HepG2 (cell line): Measurements from ENCODE around the gene TNNT3. TPM values are rescaled to one million over a fixed set of nuclear protein-coding genes. Genes with fewer than 3 reads are reported as not detected.

ENCODE experiments used
- ATAC-seq: fragments of 200-7000 bp; cut with Tn5 transposase; 3 replicates; pipeline ENCODE4 v1.9.1; 2020; ENCODE audit warnings: mild to moderate bottlenecking, moderate library complexity
- BruUV-seq: library from RNA; stranded (reverse); fragments of 400-500 nt; replicated peaks from 2 replicates; lab custom pipeline; 2021; lab: Mats Ljungman, UMichigan
- CTCF ChIA-PET: fragments of 300-600 bp; formaldehyde crosslinking; extraction: SDS; loops from one replicate; lab custom pipeline; 2021; ENCODE audit warnings: low total read pairs, inconsistent platforms, low intra/inter-chr PET ratio; lab: Yijun Ruan, JAX
- POLR2A ChIA-PET: fragments of 350-600 bp; sonication (Branson Sonifier 250); formaldehyde crosslinking; loops from one replicate; lab custom pipeline; 2020; ENCODE audit warnings: antibody characterized with exemption, inconsistent platforms; lab: Yijun Ruan, JAX
- DNase-seq: peaks from one replicate; pipeline ENCODE4 v3.0.0-alpha.2; 2015; ENCODE audit warnings: low spot score
- FAIRE-seq: peaks from 3 replicates; lab custom pipeline; 2011; peaks lifted over from hg19 to GRCh38; lab: Jason Lieb, UNC
- H2AFZ ChIP-seq: one replicate; pipeline ENCODE4 v1.6.1; 2011; ENCODE audit warnings: low read length, inconsistent platforms
- H3K27ac ChIP-seq: fragments of 300-600 bp; 3 replicates; pipeline ENCODE4 v1.8.0; 2011; ENCODE audit warnings: mixed run types, mild to moderate bottlenecking, mixed read lengths, low read length, inconsistent platforms; ENCODE audit not compliant: insufficient read depth; ENCODE audit errors: extremely low read length
- H3K27me3 ChIP-seq, 2 experiments: fragments of 200-600 bp in 1 of 2; 2 replicates in 1 of 2; 3 replicates in 1 of 2; pipeline versions ENCODE4 v1.6.0 to v1.8.0; 2011; ENCODE audit warnings: low read length in 2 of 2, mild to moderate bottlenecking in 2 of 2, moderate library complexity in 2 of 2, inconsistent platforms in 1 of 2; ENCODE audit not compliant: insufficient read depth in 2 of 2, control insufficient read depth in 1 of 2
- H3K36me3 ChIP-seq, 2 experiments: fragments of 200-600 bp in 1 of 2; replicated peaks in 1 of 2; 2 replicates in 1 of 2; 3 replicates in 1 of 2; pipeline versions ENCODE4 v1.5.1 to v1.8.0; 2011; ENCODE audit warnings: low read length in 2 of 2, inconsistent platforms in 1 of 2; ENCODE audit not compliant: insufficient read depth in 2 of 2, control insufficient read depth in 1 of 2
- H3K4me1 ChIP-seq: 2 replicates; pipeline ENCODE4 v1.5.1; 2012; ENCODE audit warnings: low read length, inconsistent platforms; ENCODE audit not compliant: insufficient read depth
- H3K4me2 ChIP-seq: 2 replicates; pipeline ENCODE4 v1.6.0; 2011; ENCODE audit warnings: low read depth, low read length, inconsistent platforms
- H3K4me3 ChIP-seq, 3 experiments: fragments of 200-600 bp in 1 of 3; sonication (generic), shearing (Covaris generic) in 1 of 3; replicated peaks in 1 of 3; 2 replicates each; pipeline ENCODE4 v1.5.1; 2011 to 2016; ENCODE audit warnings: low read length in 3 of 3, inconsistent platforms in 2 of 3, low read depth in 2 of 3, mild to moderate bottlenecking in 2 of 3, control low read depth in 1 of 3, mixed read lengths in 1 of 3; ENCODE audit not compliant: insufficient read depth in 1 of 3
- H3K79me2 ChIP-seq: one replicate; pipeline ENCODE4 v1.6.1; 2011; ENCODE audit warnings: low read length, inconsistent platforms; ENCODE audit not compliant: insufficient read depth
- H3K9ac ChIP-seq: 2 replicates; pipeline ENCODE4 v1.6.0; 2011; ENCODE audit warnings: mild to moderate bottlenecking, low read depth, low read length, inconsistent platforms; ENCODE audit not compliant: insufficient read depth
- H3K9me3 ChIP-seq: 2 replicates; pipeline ENCODE4 v1.5.1; 2012; ENCODE audit warnings: mild to moderate bottlenecking, low read length
- H4K20me1 ChIP-seq: 2 replicates; pipeline ENCODE4 v1.6.0; 2011; ENCODE audit warnings: inconsistent platforms, mild to moderate bottlenecking, low read length, moderate library complexity; ENCODE audit not compliant: insufficient read depth
- AGO2 ChIP-seq: fragments of 200-400 bp; formaldehyde crosslinking; optimal IDR thresholded peaks from 2 replicates; pipeline ENCODE3; 2017; ENCODE audit warnings: mild to moderate bottlenecking, low read depth, low read length, moderate library complexity
- ATM ChIP-seq: fragments of 450-650 bp; IDR thresholded peaks from 2 replicates; pipeline ENCODE4 v1.7.1; 2017; ENCODE audit warnings: mild to moderate bottlenecking, borderline replicate concordance
- CBX1 ChIP-seq: IDR thresholded peaks from one replicate; pipeline ENCODE4 v1.6.1; 2016; ENCODE audit warnings: antibody characterized with exemption, low read depth
- CEBPG ChIP-seq: IDR thresholded peaks from 2 replicates; pipeline ENCODE4 v1.6.1; 2016
- FOXP1 ChIP-seq, 2 experiments: fragments of 450-650 bp in 1 of 2; IDR thresholded peaks; 2 replicates each; pipeline ENCODE4 v1.6.1; 2017 to 2018; ENCODE audit warnings: antibody characterized with exemption in 1 of 2
- HNRNPLL ChIP-seq: fragments of 200-400 bp; formaldehyde crosslinking; IDR thresholded peaks from 2 replicates; pipeline ENCODE4 v1.6.1; 2017; ENCODE audit warnings: mild to moderate bottlenecking, low read depth, low read length; ENCODE audit not compliant: poor library complexity, severe bottlenecking
- SAP130 ChIP-seq: IDR thresholded peaks from 2 replicates; pipeline ENCODE4 v1.6.1; 2016; ENCODE audit warnings: low read depth
- WIZ ChIP-seq: sonication (generic); formaldehyde crosslinking; IDR thresholded peaks from 2 replicates; pipeline ENCODE4 v1.5.1; 2020; ENCODE audit warnings: mild to moderate bottlenecking, missing genetic modification reagents
- ZNF20 ChIP-seq: sonication (generic); formaldehyde crosslinking; IDR thresholded peaks from 2 replicates; pipeline ENCODE4 v1.4.0; 2020; ENCODE audit warnings: mild to moderate bottlenecking, moderate library complexity, missing genetic modification reagents
- ZNF224 ChIP-seq: sonication (generic); formaldehyde crosslinking; IDR thresholded peaks from 2 replicates; pipeline ENCODE4 v1.5.0; 2020; ENCODE audit warnings: mild to moderate bottlenecking, missing genetic modification reagents
- ZNF672 ChIP-seq: sonication (generic); formaldehyde crosslinking; IDR thresholded peaks from 2 replicates; pipeline ENCODE4 v1.8.1; 2022; ENCODE audit warnings: missing genetic modification reagents
- ZSCAN21 ChIP-seq: sonication (generic); formaldehyde crosslinking; IDR thresholded peaks from 2 replicates; pipeline ENCODE4 v1.8.0; 2022; ENCODE audit warnings: mild to moderate bottlenecking, missing genetic modification reagents, moderate library complexity, borderline replicate concordance
- WGBS: methylation state at CpG from one replicate; pipeline ENCODE4 v1.1.6; 2017; ENCODE audit warnings: low lambda C conversion rate; 5-methylcytosine and 5-hydroxymethylcytosine counted together
- in situ Hi-C: cut with HindIII; loops from 2 replicates; pipeline ENCODE4 v1.10.0; 2017; ENCODE audit warnings: low pct_unique_long_range_greater_than_20kb; ENCODE audit not compliant: extremely low pct_ligation_motif_present
- intact Hi-C: fragments of 100-400 bp; cut with micrococcal nuclease; formaldehyde crosslinking; loops from one replicate; pipeline ENCODE4 v1.10.0; 2022; ENCODE audit not compliant: unreplicated experiment
- polyA plus RNA-seq, 8 experiments: library from polyadenylated mRNA; depleted of rRNA in 3 of 8; stranded (reverse) in 7 of 8; unstranded in 1 of 8; fragments of >200 nt; fragmentation: Illumina TruSeq in 4 of 8; extraction: Trizol in 4 of 8; gene quantifications; 2 replicates each; pipeline versions ENCODE4 v1.2.1 to v1.2.3, GENCODE V29; 2011 to 2016; ENCODE audit warnings: low read depth in 4 of 8, missing spikeins in 1 of 8, mixed read lengths in 1 of 8; ENCODE audit not compliant: insufficient read depth in 1 of 8
- total RNA-seq, 5 experiments: library from RNA; depleted of rRNA; stranded (reverse); fragments of >200 nt; fragmentation: Illumina TruSeq; extraction: Trizol; gene quantifications; 2 replicates each; pipeline ENCODE4 v1.2.3, GENCODE V29; 2016; ENCODE audit warnings: low read depth in 1 of 5
- TF ChIP-seq, protein P1 (sequence below): sonication (generic); formaldehyde crosslinking; IDR thresholded peaks from 2 replicates; pipeline ENCODE4 v1.5.0; 2020; ENCODE audit warnings: mild to moderate bottlenecking, missing genetic modification reagents
- TF ChIP-seq, protein P2 (sequence below): sonication (generic); formaldehyde crosslinking; IDR thresholded peaks from 2 replicates; pipeline ENCODE4 v1.5.1; 2020; ENCODE audit warnings: mild to moderate bottlenecking, missing genetic modification reagents, moderate library complexity
- TF ChIP-seq, protein P3 (sequence below): sonication (generic); formaldehyde crosslinking; IDR thresholded peaks from 2 replicates; pipeline ENCODE4 v1.4.0; 2020; ENCODE audit warnings: missing genetic modification reagents
- TF ChIP-seq, protein P4 (sequence below): sonication (generic); formaldehyde crosslinking; IDR thresholded peaks from 2 replicates; pipeline ENCODE4 v1.4.0; 2020; ENCODE audit warnings: mild to moderate bottlenecking, missing genetic modification reagents

TNNT3 gene
- total and polyA plus RNA-seq, 2 of the 13 experiments (the other 11 are each of a cell fraction or from before 2014, with no cell fraction given) = not detected

DNA sequence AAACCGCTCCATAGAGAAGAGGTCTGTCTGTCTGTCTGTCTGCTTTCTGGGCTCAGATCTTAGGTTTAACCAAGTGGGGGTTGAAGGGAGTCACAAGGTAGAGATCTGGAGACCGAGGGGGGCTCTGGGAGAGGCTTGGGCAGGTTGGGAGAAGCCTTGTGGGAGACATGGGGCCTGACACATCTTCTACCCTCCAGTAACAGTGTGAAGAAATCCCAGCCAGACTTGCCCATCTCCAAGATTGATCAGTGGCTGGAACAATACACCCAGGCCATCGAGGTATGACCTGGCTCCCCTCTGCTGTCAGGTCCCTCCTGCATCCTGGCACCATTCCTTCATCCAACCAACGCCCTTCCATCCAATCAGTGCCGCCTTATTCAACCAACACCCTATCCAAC, 35.2 kb upstream of the TNNT3 start:
- no peak overlapping the region for H3K27ac ChIP-seq
- no peak for FAIRE-seq
- peaks cover 15% of the 10 kb centered on the region; the same call in 1 of the 2 replicates for H3K4me1 ChIP-seq
- no peak for DNase-seq
- no peaks in the 10 kb centered on the region for H3K9me3 ChIP-seq
- no peaks in the 10 kb centered on the region for H3K79me2 ChIP-seq
- H3K27me3 ChIP-seq = peaks cover 10 to 67% of the 10 kb centered on the region in 2 experiments
- no peak overlapping the region for H3K4me2 ChIP-seq
- H4K20me1 ChIP-seq = no peaks in the 10 kb centered on the region
- no TSS peak for BruUV-seq
- no peak overlapping the region for H3K9ac ChIP-seq
- intact Hi-C loops = loop anchor here (5.0 kb wide), 1 partner anchor 468 kb away; no protein-coding TSS in a partner anchor
- 16% methylated on average over 4 of the region's 5 CpGs for WGBS
- no peak overlapping the region for H3K4me3 ChIP-seq
- H3K36me3 ChIP-seq = no peaks in the 10 kb centered on the region
- in situ Hi-C loops = loop anchor here (5.0 kb wide), 1 partner anchor 268 kb away; no protein-coding TSS in a partner anchor
- ChIA-PET CTCF (interaction anchor here (7.1 kb wide), 1 partner anchor 267 kb away, joined by 108 read pairs; no protein-coding TSS in a partner anchor), POLR2A (interaction anchor here (1.0 kb wide), 1 partner anchor 268 kb away, joined by 4 read pairs; no protein-coding TSS in a partner anchor)
- no peak overlapping the region for H2AFZ ChIP-seq
- no peak for ATAC-seq
- TF ChIP-seq, protein P1, sequence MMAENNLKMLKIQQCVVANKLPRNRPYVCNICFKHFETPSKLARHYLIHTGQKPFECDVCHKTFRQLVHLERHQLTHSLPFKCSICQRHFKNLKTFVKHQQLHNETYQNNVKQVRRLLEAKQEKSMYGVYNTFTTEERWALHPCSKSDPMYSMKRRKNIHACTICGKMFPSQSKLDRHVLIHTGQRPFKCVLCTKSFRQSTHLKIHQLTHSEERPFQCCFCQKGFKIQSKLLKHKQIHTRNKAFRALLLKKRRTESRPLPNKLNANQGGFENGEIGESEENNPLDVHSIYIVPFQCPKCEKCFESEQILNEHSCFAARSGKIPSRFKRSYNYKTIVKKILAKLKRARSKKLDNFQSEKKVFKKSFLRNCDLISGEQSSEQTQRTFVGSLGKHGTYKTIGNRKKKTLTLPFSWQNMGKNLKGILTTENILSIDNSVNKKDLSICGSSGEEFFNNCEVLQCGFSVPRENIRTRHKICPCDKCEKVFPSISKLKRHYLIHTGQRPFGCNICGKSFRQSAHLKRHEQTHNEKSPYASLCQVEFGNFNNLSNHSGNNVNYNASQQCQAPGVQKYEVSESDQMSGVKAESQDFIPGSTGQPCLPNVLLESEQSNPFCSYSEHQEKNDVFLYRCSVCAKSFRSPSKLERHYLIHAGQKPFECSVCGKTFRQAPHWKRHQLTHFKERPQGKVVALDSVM (CRISPR knock-in tag) = no peak
- no peak for TF ChIP-seq CEBPG (CRISPR knock-in tag)
- no peak for TF ChIP-seq FOXP1 (IDR thresholded peaks at IDR 0.05)
- no peak for TF ChIP-seq FOXP1 (CRISPR knock-in tag; IDR thresholded peaks at IDR 0.05)
- no peak for TF ChIP-seq ZNF672 (CRISPR knock-in tag)
- no peak for TF ChIP-seq ZNF20
- TF ChIP-seq ATM = no peak
- TF ChIP-seq CBX1 = no peak
- TF ChIP-seq AGO2 = no peak
- no peak for TF ChIP-seq ZSCAN21 (CRISPR knock-in tag)
- TF ChIP-seq WIZ = no peak
- TF ChIP-seq, protein P2, sequence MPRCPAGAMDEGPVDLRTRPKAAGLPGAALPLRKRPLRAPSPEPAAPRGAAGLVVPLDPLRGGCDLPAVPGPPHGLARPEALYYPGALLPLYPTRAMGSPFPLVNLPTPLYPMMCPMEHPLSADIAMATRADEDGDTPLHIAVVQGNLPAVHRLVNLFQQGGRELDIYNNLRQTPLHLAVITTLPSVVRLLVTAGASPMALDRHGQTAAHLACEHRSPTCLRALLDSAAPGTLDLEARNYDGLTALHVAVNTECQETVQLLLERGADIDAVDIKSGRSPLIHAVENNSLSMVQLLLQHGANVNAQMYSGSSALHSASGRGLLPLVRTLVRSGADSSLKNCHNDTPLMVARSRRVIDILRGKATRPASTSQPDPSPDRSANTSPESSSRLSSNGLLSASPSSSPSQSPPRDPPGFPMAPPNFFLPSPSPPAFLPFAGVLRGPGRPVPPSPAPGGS (CRISPR knock-in tag) = no peak
- TF ChIP-seq, protein P3, sequence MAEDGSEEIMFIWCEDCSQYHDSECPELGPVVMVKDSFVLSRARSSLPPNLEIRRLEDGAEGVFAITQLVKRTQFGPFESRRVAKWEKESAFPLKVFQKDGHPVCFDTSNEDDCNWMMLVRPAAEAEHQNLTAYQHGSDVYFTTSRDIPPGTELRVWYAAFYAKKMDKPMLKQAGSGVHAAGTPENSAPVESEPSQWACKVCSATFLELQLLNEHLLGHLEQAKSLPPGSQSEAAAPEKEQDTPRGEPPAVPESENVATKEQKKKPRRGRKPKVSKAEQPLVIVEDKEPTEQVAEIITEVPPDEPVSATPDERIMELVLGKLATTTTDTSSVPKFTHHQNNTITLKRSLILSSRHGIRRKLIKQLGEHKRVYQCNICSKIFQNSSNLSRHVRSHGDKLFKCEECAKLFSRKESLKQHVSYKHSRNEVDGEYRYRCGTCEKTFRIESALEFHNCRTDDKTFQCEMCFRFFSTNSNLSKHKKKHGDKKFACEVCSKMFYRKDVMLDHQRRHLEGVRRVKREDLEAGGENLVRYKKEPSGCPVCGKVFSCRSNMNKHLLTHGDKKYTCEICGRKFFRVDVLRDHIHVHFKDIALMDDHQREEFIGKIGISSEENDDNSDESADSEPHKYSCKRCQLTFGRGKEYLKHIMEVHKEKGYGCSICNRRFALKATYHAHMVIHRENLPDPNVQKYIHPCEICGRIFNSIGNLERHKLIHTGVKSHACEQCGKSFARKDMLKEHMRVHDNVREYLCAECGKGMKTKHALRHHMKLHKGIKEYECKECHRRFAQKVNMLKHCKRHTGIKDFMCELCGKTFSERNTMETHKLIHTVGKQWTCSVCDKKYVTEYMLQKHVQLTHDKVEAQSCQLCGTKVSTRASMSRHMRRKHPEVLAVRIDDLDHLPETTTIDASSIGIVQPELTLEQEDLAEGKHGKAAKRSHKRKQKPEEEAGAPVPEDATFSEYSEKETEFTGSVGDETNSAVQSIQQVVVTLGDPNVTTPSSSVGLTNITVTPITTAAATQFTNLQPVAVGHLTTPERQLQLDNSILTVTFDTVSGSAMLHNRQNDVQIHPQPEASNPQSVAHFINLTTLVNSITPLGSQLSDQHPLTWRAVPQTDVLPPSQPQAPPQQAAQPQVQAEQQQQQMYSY = no peak
- TF ChIP-seq ZNF224 = no peak
- TF ChIP-seq HNRNPLL = no peak
- no peak for TF ChIP-seq SAP130 (CRISPR knock-in tag)
- TF ChIP-seq, protein P4, sequence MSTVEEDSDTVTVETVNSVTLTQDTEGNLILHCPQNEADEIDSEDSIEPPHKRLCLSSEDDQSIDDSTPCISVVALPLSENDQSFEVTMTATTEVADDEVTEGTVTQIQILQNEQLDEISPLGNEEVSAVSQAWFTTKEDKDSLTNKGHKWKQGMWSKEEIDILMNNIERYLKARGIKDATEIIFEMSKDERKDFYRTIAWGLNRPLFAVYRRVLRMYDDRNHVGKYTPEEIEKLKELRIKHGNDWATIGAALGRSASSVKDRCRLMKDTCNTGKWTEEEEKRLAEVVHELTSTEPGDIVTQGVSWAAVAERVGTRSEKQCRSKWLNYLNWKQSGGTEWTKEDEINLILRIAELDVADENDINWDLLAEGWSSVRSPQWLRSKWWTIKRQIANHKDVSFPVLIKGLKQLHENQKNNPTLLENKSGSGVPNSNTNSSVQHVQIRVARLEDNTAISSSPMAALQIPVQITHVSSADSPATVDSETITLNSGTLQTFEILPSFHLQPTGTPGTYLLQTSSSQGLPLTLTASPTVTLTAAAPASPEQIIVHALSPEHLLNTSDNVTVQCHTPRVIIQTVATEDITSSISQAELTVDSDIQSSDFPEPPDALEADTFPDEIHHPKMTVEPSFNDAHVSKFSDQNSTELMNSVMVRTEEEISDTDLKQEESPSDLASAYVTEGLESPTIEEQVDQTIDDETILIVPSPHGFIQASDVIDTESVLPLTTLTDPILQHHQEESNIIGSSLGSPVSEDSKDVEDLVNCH (CRISPR knock-in tag) = no peak
